ENCODE data around the gene CCRL2. TPM values are rescaled to one million over a fixed set of nuclear protein-coding genes. Genes with fewer than 3 reads are reported as not detected.
"Not testable (repeated sequence)": the region's sequence is repeated elsewhere in the genome, so short reads cannot be mapped to it uniquely, and the experiment has no call there.

Gene CCRL2
- total and polyA plus RNA-seq, 9 of the 15 experiments (the other 6 are each of a cell fraction or from before 2014, with no cell fraction given): 3.4 to 5.7 (median 4.0) TPM

GRCh38 chr3:46402902-46403301 is 4.2 kb upstream of the CCRL2 start:
- DNase-seq (ENCODE audit: extremely low read depth in 1 of 4, low spot score in 3 of 4); FAIRE-seq; H2AFZ ChIP-seq (ENCODE audit: low read depth, low read length); intact Hi-C loops (cut with micrococcal nuclease); ATAC-seq; H3K9ac ChIP-seq (ENCODE audit: insufficient read depth in 1 of 2, low read depth in 2 of 2, low read length in 2 of 2); H3K9me1 ChIP-seq (ENCODE audit: control insufficient read depth, insufficient read depth, low read length); H3K4me3 ChIP-seq; BruUV-seq (replicated peaks); H3K27me3 ChIP-seq (ENCODE audit: control insufficient read depth in 2 of 2, insufficient read depth in 2 of 2, low read length in 2 of 2); H3K9me3 ChIP-seq (replicated peaks; ENCODE audit: control insufficient read depth, insufficient read depth, low read depth, low read length); H3K27ac ChIP-seq (ENCODE audit: extremely low read depth, low read depth, low read length); CTCF ChIA-PET (ENCODE audit: low intra/inter-chr PET ratio); H3K79me2 ChIP-seq (ENCODE audit: control insufficient read depth, insufficient read depth, low read length); POLR2A ChIA-PET; H3K36me3 ChIP-seq (ENCODE audit: control insufficient read depth, insufficient read depth, low read length); H4K20me1 ChIP-seq (replicated peaks; ENCODE audit: control insufficient read depth, insufficient read depth, low read length); H3K4me2 ChIP-seq (ENCODE audit: insufficient read depth, low read length): not testable (repeated sequence)
- in situ Hi-C loops (cut with MboI): loop anchor here (25.0 kb wide), 1 partner anchor 1366 kb away; the partner anchor contains the start of gene CLEC3B
- H3K4me1 ChIP-seq (replicated peaks in 1 of 2; ENCODE audit: control insufficient read depth in 2 of 2, insufficient read depth in 2 of 2, low read length in 2 of 2): peaks cover 29 to 57% of the 10 kb centered on the region in 2 experiments
- TF ChIP-seq ADNP (tag; IDR thresholded peaks at IDR 0.05): peak; percentile 53; the same call in 1 of the 2 replicates
- peak in 1 of 2 experiments; percentile 67; a peak in 2 of 4 replicates for TF ChIP-seq KDM1A (IDR thresholded peaks at IDR 0.05)
- 0 out of 2 replicates have a peak, but pooled peaks have one; percentile 23 for TF ChIP-seq CHAMP1 (IDR thresholded peaks at IDR 0.05)
- peak; percentile 86 for TF ChIP-seq BCOR (IDR thresholded peaks at IDR 0.05)
- TF ChIP-seq ZNF146 (CRISPR knock-in tag; IDR thresholded peaks at IDR 0.05; ENCODE audit: unreplicated experiment): peak; percentile 99
- 47% methylated on average over 4 of the region's 4 CpGs for WGBS (ENCODE audit: insufficient coverage, low coverage, missing lambda C conversion rate)
